Breast epithelium (tissue), 4 donors: Measurements from ENCODE around the gene PRH2. TPM values are rescaled to one million over a fixed set of nuclear protein-coding genes. Genes with fewer than 3 reads are reported as not detected.

Experiments
- DNase-seq, 2 donors: peaks; one replicate each; pipeline ENCODE4 v3.0.0-alpha.2; 2019; ENCODE audit warnings: low spot score in 2 of 2
- H3K27ac ChIP-seq, 2 donors: fragments of 200-600 bp; sonication (generic) in 1 of 2; one replicate each; pipeline ENCODE4 v1.5.1; 2016 to 2019; ENCODE audit warnings: mild to moderate bottlenecking in 1 of 2
- H3K27me3 ChIP-seq, 2 donors: fragments of 200-600 bp; sonication (generic) in 1 of 2; one replicate each; pipeline versions ENCODE4 v1.5.1 to v1.6.0; 2017 to 2019; ENCODE audit warnings: control low read depth in 1 of 2, mild to moderate bottlenecking in 1 of 2
- H3K36me3 ChIP-seq: fragments of 200-600 bp; one replicate; pipeline ENCODE4 v1.5.1; 2019
- H3K4me1 ChIP-seq, 2 donors: fragments of 200-600 bp; sonication (generic); one replicate each; pipeline ENCODE4 v1.5.1; 2016 to 2019; ENCODE audit warnings: control low read depth in 1 of 2
- H3K4me3 ChIP-seq, 3 donors: fragments of 200-600 bp; sonication (generic); 1 replicate in 2 of 3; 2 replicates in 1 of 3; pipeline ENCODE4 v1.5.1; 2016 to 2019; ENCODE audit warnings: mild to moderate bottlenecking in 3 of 3, moderate library complexity in 2 of 3
- H3K9me3 ChIP-seq, 2 donors: fragments of 200-600 bp; sonication (generic) in 1 of 2; one replicate each; pipeline ENCODE4 v1.5.1; 2016 to 2019; ENCODE audit warnings: control low read depth in 1 of 2
- POLR2A ChIP-seq: fragments of 450-650 bp; IDR thresholded peaks from one replicate; pipeline ENCODE4 v1.6.1; 2016; ENCODE audit warnings: antibody characterized with exemption, mild to moderate bottlenecking, moderate library complexity
- POLR2AphosphoS5 ChIP-seq, 3 donors: sonication (generic); formaldehyde crosslinking; IDR thresholded peaks; one replicate each; pipeline ENCODE4 v1.6.1; 2017; ENCODE audit warnings: antibody characterized with exemption in 3 of 3
- intact Hi-C: fragments of 100-400 bp; cut with DNase I; formaldehyde crosslinking; loops from one replicate; pipeline ENCODE4 v1.15.1; 2023; ENCODE audit warnings: low total_unique reads
- total RNA-seq, 3 donors: library from RNA; depleted of rRNA; stranded (reverse); fragments of >200 nt; gene quantifications; one replicate each; pipeline ENCODE4 v1.1.0, GENCODE V29; 2016
- TF ChIP-seq, protein P1 (sequence below), 3 donors: fragments of 450-650 bp; IDR thresholded peaks; one replicate each; pipeline ENCODE4 v1.5.1; 2016 to 2017; ENCODE audit warnings: antibody characterized with exemption in 3 of 3, mild to moderate bottlenecking in 3 of 3, moderate library complexity in 3 of 3

PRH2 gene
- total RNA-seq, 3 donors from 2014 or later = not detected

- Histone ChIP-seq H3K27ac (no peak overlapping the region), H3K36me3 (no peaks in the 10 kb centered on the region), H3K4me1 (no peaks in the 10 kb centered on the region), H3K27me3 (no peaks in the 10 kb centered on the region), H3K9me3 (peaks cover under 1 to 6% of the 10 kb centered on the region in 2 donors), H3K4me3 (no peak overlapping the region)
- TF ChIP-seq POLR2AphosphoS5 (IDR thresholded peaks at IDR 0.05) = no peak
- TF ChIP-seq, protein P1, sequence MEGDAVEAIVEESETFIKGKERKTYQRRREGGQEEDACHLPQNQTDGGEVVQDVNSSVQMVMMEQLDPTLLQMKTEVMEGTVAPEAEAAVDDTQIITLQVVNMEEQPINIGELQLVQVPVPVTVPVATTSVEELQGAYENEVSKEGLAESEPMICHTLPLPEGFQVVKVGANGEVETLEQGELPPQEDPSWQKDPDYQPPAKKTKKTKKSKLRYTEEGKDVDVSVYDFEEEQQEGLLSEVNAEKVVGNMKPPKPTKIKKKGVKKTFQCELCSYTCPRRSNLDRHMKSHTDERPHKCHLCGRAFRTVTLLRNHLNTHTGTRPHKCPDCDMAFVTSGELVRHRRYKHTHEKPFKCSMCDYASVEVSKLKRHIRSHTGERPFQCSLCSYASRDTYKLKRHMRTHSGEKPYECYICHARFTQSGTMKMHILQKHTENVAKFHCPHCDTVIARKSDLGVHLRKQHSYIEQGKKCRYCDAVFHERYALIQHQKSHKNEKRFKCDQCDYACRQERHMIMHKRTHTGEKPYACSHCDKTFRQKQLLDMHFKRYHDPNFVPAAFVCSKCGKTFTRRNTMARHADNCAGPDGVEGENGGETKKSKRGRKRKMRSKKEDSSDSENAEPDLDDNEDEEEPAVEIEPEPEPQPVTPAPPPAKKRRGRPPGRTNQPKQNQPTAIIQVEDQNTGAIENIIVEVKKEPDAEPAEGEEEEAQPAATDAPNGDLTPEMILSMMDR (IDR thresholded peaks at IDR 0.05) = no peak
- no peak for TF ChIP-seq POLR2A
- no peak for DNase-seq
- intact Hi-C loops = no loop called here
Observed at GRCh38 chr12:10910380-10910779, 18.7 kb upstream of the PRH2 start.

DNA sequence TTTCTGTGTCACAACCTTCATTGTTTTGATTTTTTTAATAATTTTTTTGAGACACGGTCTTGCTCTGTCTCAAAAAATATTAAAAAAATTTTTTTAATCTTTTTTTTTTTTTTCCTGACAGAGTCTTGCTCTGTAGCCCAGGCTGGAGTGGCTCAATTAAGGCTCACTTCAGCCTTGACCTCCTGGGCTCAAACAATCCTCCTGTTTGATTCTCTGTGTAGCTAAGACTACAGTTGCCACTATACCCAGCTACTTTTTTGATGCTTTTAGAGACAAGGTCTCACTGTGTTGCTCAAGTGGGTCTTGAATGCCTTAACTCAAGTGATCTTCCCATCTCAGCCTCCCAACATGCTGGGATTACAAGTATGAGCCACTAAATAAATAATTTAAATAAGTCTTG is 9.2 kb upstream of the PRH2 start:
- no peaks in the 10 kb centered on the region for H3K36me3 ChIP-seq
- TF ChIP-seq POLR2AphosphoS5 (IDR thresholded peaks at IDR 0.05) (no peak), POLR2A (no peak)
- TF ChIP-seq, protein P1 (IDR thresholded peaks at IDR 0.05) = no peak
- no peak for DNase-seq
- no peaks in the 10 kb centered on the region for H3K27me3 ChIP-seq
- H3K4me3 ChIP-seq = no peak overlapping the region
- intact Hi-C loops = no loop called here
- H3K9me3 ChIP-seq = no peaks in the 10 kb centered on the region
- no peak overlapping the region for H3K27ac ChIP-seq
- H3K4me1 ChIP-seq = no peaks in the 10 kb centered on the region

DNA sequence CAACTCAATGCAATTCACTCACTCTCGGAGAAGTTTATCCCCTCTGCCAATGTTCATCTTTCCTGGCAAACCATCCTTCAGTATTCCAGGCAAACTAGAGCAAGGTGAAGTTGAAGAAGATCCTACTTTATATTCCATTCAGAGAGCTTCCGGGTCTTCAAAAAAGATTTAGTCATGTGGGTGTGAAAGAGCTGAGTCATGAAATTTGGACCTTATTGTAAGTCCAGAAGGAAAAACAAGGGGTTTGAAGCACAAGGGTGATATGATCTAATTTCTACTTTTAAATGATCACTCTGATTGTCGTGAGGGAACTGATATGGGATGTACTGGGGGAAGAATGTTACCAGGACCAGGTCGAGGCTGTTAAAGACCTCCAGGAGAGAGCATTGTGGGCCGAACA is 2.8 kb upstream of the PRH2 start:
- Histone ChIP-seq H3K36me3 (no peaks in the 10 kb centered on the region), H3K4me3 (no peak overlapping the region), H3K27me3 (no peaks in the 10 kb centered on the region), H3K9me3 (no peaks in the 10 kb centered on the region), H3K27ac (no peak overlapping the region), H3K4me1 (no peaks in the 10 kb centered on the region)
- TF ChIP-seq POLR2AphosphoS5 (IDR thresholded peaks at IDR 0.05) = no peak
- TF ChIP-seq, protein P1 (IDR thresholded peaks at IDR 0.05) = no peak
- TF ChIP-seq POLR2A = no peak
- intact Hi-C loops = no loop called here
- no peak for DNase-seq

DNA sequence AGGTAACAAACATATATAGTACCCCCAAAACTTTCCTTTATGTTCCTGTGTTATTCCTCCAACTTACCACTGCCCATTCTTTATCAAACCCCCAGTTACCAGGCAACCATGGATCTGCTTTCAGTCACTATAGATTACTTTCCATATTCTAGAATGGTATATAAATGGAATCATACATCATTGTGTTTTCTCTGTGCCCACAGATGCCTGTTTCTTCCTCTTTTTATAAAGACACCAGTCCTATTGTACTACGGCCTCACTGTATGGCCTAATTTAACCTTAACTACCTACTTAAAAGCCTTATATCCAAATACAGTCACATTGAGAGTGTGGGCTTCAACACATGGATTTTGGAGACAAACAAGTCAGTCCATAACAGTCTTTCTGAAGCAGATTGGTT is 7.5 kb downstream of the PRH2 start:
- no peaks in the 10 kb centered on the region for H3K27me3 ChIP-seq
- H3K36me3 ChIP-seq = no peaks in the 10 kb centered on the region
- no peaks in the 10 kb centered on the region for H3K9me3 ChIP-seq
- no peak for TF ChIP-seq POLR2A
- TF ChIP-seq, protein P1 (IDR thresholded peaks at IDR 0.05) = no peak
- TF ChIP-seq POLR2AphosphoS5 (IDR thresholded peaks at IDR 0.05) = no peak
- no peak for DNase-seq
- H3K4me3 ChIP-seq = no peak overlapping the region
- H3K27ac ChIP-seq = no peak overlapping the region
- H3K4me1 ChIP-seq = no peaks in the 10 kb centered on the region
- intact Hi-C loops = no loop called here

DNA sequence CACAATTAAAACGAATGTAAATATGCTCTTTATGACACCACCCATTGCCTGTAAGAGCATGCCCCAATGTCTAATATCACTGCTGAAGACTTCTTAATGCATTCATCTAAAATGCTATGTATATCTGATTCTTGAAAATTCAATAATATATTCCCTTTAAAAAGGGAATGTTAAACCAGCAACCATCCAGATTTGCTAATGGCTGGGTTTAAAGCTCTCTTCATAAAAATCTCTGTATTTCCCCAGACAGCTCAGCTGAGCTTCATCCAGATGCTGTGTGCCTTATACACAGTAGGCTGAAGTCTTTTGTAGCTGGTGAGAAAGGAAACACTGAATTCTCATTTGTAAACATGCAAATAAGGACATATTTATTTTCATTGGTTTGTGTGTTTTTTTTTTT is 10.1 kb downstream of the PRH2 start, which contains the start of gene TAS2R14:
TSS of gene TAS2R14 (minus strand) at position 101 of the 400 bp plus-strand sequence. CDS start at position 45, 56 bp downstream.
- no peaks in the 10 kb centered on the region for H3K9me3 ChIP-seq
- H3K27me3 ChIP-seq = no peaks in the 10 kb centered on the region
- H3K36me3 ChIP-seq = no peaks in the 10 kb centered on the region
- H3K4me1 ChIP-seq = no peaks in the 10 kb centered on the region
- no peak within 1 kb of the TSS for H3K4me3 ChIP-seq
- TF ChIP-seq, protein P1 (IDR thresholded peaks at IDR 0.05) = no peak
- TF ChIP-seq POLR2A (no peak), POLR2AphosphoS5 (IDR thresholded peaks at IDR 0.05) (no peak)
- no peak for DNase-seq
- intact Hi-C loops = no loop called here
- no peak within 1 kb of the TSS for H3K27ac ChIP-seq
